GM12878 (cell line): ENCODE results near the gene VRTN. TPM values are rescaled to one million over a fixed set of nuclear protein-coding genes. Genes with fewer than 3 reads are reported as not detected.

Experiments used
- ATAC-seq: fragments of 200-7000 bp; cut with Tn5 transposase; 3 replicates; pipeline ENCODE4 v1.9.1; 2020; ENCODE audit warnings: mild to moderate bottlenecking, moderate library complexity
- BruUV-seq: library from RNA; stranded (reverse); fragments of 400-500 nt; replicated peaks from 2 replicates; lab custom pipeline; 2021; lab: Mats Ljungman, UMichigan
- CTCF ChIA-PET: fragments of 300-600 bp; sonication (Branson Sonifier 250); formaldehyde crosslinking; extraction: SDS; loops from one replicate; lab custom pipeline; 2021; ENCODE audit warnings: inconsistent platforms; lab: Yijun Ruan, JAX
- POLR2A ChIA-PET: fragments of 350-600 bp; formaldehyde crosslinking; extraction: SDS; loops from one replicate; lab custom pipeline; 2021; ENCODE audit warnings: inconsistent platforms; lab: Charles Lee
- RAD21 ChIA-PET: fragments of 300-600 bp; sonication (Branson Sonifier 250); formaldehyde crosslinking; loops from one replicate; lab custom pipeline; 2023; ENCODE audit warnings: antibody characterized with exemption; ENCODE audit not compliant: unreplicated experiment; lab: Charles Lee
- SMC1A ChIA-PET: fragments of 300-600 bp; sonication (Branson Sonifier 250); formaldehyde crosslinking; loops from one replicate; lab custom pipeline; 2023; ENCODE audit not compliant: unreplicated experiment, uncharacterized antibody; lab: Charles Lee
- DNase-seq: peaks from one replicate; pipeline ENCODE4 v3.0.0-alpha.2; 2011; ENCODE audit warnings: low read depth, low spot score
- FAIRE-seq: peaks from 3 replicates; lab custom pipeline; 2011; peaks lifted over from hg19 to GRCh38; lab: Jason Lieb, UNC
- H2AFZ ChIP-seq: 2 replicates; pipeline ENCODE4 v1.6.0; 2011; ENCODE audit warnings: low read depth, low read length, control low read depth; ENCODE audit not compliant: control insufficient read depth
- H3K27ac ChIP-seq: 2 replicates; pipeline ENCODE4 v1.5.1; 2011; ENCODE audit warnings: control low read depth; ENCODE audit not compliant: control insufficient read depth, insufficient read depth
- H3K27me3 ChIP-seq, 2 experiments: replicated peaks in 1 of 2; 2 replicates each; pipeline versions ENCODE4 v1.6.0 to v1.6.1; 2011; ENCODE audit warnings: low read length in 1 of 2; ENCODE audit not compliant: control insufficient read depth in 2 of 2, insufficient read depth in 2 of 2
- H3K36me3 ChIP-seq, 2 experiments: 2 replicates each; pipeline ENCODE4 v1.5.1; 2011; ENCODE audit warnings: low read length in 1 of 2; ENCODE audit not compliant: control insufficient read depth in 2 of 2, insufficient read depth in 2 of 2
- H3K4me1 ChIP-seq: 2 replicates; pipeline ENCODE4 v1.6.1; 2011; ENCODE audit warnings: mild to moderate bottlenecking, low read length, moderate library complexity, mixed read lengths; ENCODE audit not compliant: control insufficient read depth, insufficient read depth
- H3K4me2 ChIP-seq: 2 replicates; pipeline ENCODE4 v1.6.0; 2011; ENCODE audit warnings: control low read depth; ENCODE audit not compliant: control insufficient read depth, insufficient read depth
- H3K4me3 ChIP-seq: fragments of 200-600 bp; sonication (generic); 2 replicates; pipeline ENCODE4 v1.5.1; 2016
- H3K79me2 ChIP-seq: 2 replicates; pipeline ENCODE4 v1.6.0; 2011; ENCODE audit warnings: low read length; ENCODE audit not compliant: control insufficient read depth, insufficient read depth
- H3K9ac ChIP-seq: 2 replicates; pipeline ENCODE4 v1.8.0; 2011; ENCODE audit warnings: low read length, control low read depth, mixed read lengths; ENCODE audit not compliant: control insufficient read depth, insufficient read depth
- H3K9me3 ChIP-seq: replicated peaks from 3 replicates; pipeline ENCODE4 v1.5.1; 2011; ENCODE audit warnings: mild to moderate bottlenecking, low read length; ENCODE audit not compliant: control insufficient read depth, insufficient read depth
- H4K20me1 ChIP-seq: 2 replicates; pipeline ENCODE4 v1.6.0; 2011; ENCODE audit not compliant: control insufficient read depth, insufficient read depth
- ATF7 ChIP-seq: fragments of 450-650 bp; IDR thresholded peaks from 2 replicates; pipeline ENCODE4 v1.6.1; 2016; ENCODE audit warnings: low read depth, mild to moderate bottlenecking
- BACH1 ChIP-seq: fragments of 450-650 bp; IDR thresholded peaks from 2 replicates; pipeline ENCODE4 v1.6.1; 2017; ENCODE audit warnings: mild to moderate bottlenecking, borderline replicate concordance
- BCL11A ChIP-seq: IDR thresholded peaks from 2 replicates; pipeline ENCODE4 v1.6.1; 2011; ENCODE audit warnings: low read depth, low read length
- BHLHE40 ChIP-seq, 2 experiments: fragments of 450-650 bp in 1 of 2; IDR thresholded peaks; 2 replicates each; pipeline ENCODE4 v1.6.1; 2011 to 2017; ENCODE audit warnings: low read depth in 2 of 2, borderline replicate concordance in 1 of 2, improper control_type of control experiment in 1 of 2, low read length in 1 of 2, mild to moderate bottlenecking in 1 of 2
- CBX3 ChIP-seq: fragments of 200-600 bp; sonication (generic); IDR thresholded peaks from 2 replicates; pipeline ENCODE4 v1.6.1; 2016; ENCODE audit warnings: low read depth, borderline replicate concordance
- CBX5 ChIP-seq: sonication (generic); IDR thresholded peaks from 2 replicates; pipeline ENCODE4 v1.6.1; 2016; ENCODE audit warnings: low read depth, moderate library complexity, mild to moderate bottlenecking, inconsistent platforms
- GATAD2B ChIP-seq: fragments of 450-650 bp; conservative IDR thresholded peaks from 2 replicates; pipeline ENCODE4 v1.6.1; 2017; ENCODE audit warnings: low read depth, mild to moderate bottlenecking, moderate library complexity
- IKZF1 ChIP-seq: fragments of 450-650 bp; conservative IDR thresholded peaks from 2 replicates; pipeline ENCODE4 v1.6.1; 2017; ENCODE audit warnings: antibody characterized with exemption, mild to moderate bottlenecking
- LARP7 ChIP-seq: fragments of 450-650 bp; IDR thresholded peaks from 2 replicates; pipeline ENCODE4 v1.6.1; 2017; ENCODE audit warnings: mild to moderate bottlenecking
- MXI1 ChIP-seq: fragments of 150-350 bp; IDR thresholded peaks from 2 replicates; pipeline ENCODE4 v1.6.1; 2011; ENCODE audit warnings: low read depth, mild to moderate bottlenecking, inconsistent platforms, low read length, improper control_type of control experiment
- NBN ChIP-seq: fragments of 450-650 bp; IDR thresholded peaks from 2 replicates; pipeline ENCODE4 v1.6.1; 2016
- SIX5 ChIP-seq: IDR thresholded peaks from 2 replicates; pipeline ENCODE4 v1.6.1; 2011; ENCODE audit warnings: mild to moderate bottlenecking, low read depth, low read length, moderate library complexity; ENCODE audit not compliant: severe bottlenecking
- SP1 ChIP-seq: IDR thresholded peaks from one replicate; pipeline ENCODE4 v1.6.1; 2011; ENCODE audit warnings: low read depth, low read length
- SUPT20H ChIP-seq: IDR thresholded peaks from 2 replicates; pipeline ENCODE4 v1.6.1; 2011; ENCODE audit warnings: low read depth, mild to moderate bottlenecking, low read length, moderate library complexity, borderline replicate concordance; ENCODE audit not compliant: control insufficient read depth
- TCF7 ChIP-seq: IDR thresholded peaks from 2 replicates; pipeline ENCODE4 v1.6.1; 2014; ENCODE audit warnings: antibody characterized with exemption, borderline replicate concordance
- WGBS: methylation state at CpG from one replicate; pipeline ENCODE4 v1.1.6; 2016; ENCODE audit warnings: low lambda C conversion rate; ENCODE audit not compliant: insufficient replicate concordance, insufficient coverage; ENCODE audit errors: missing lambda C conversion rate; 5-methylcytosine and 5-hydroxymethylcytosine counted together
- in situ Hi-C: fragments of 300-500 bp; cut with MboI; formaldehyde crosslinking; loops from 9 replicates; pipeline ENCODE4 v1.14.3; 2018; ENCODE audit warnings: mixed read lengths
- intact Hi-C: fragments of 100-400 bp; cut with micrococcal nuclease; formaldehyde crosslinking; loops from one replicate; pipeline ENCODE4 v1.14.2; 2022; ENCODE audit not compliant: unreplicated experiment
- polyA plus RNA-seq, 11 experiments: library from polyadenylated mRNA; depleted of rRNA in 4 of 11; unstranded in 6 of 11; stranded (reverse) in 5 of 11; fragments of >200 nt; fragmentation: Nextera tagmentation in 4 of 11; fragmentation: Illumina TruSeq in 1 of 11; extraction: Ambion mirVana in 4 of 11; extraction: Trizol in 1 of 11; gene quantifications; 1 replicate in 1 of 11; 2 replicates in 10 of 11; pipeline versions ENCODE4 v1.2.1 to v1.2.3, GENCODE V29; 2011 to 2016; ENCODE audit warnings: inconsistent platforms in 2 of 11, missing spikeins in 2 of 11, low read depth in 1 of 11
- total RNA-seq, 4 experiments: library from RNA; depleted of rRNA in 3 of 4; stranded (reverse); fragments of >200 nt in 3 of 4; fragmentation: Illumina TruSeq in 1 of 4; extraction: Trizol in 1 of 4; gene quantifications; 2 replicates each; pipeline versions ENCODE4 v1.2.1 to v1.2.3, GENCODE V29; 2013 to 2021
- TF ChIP-seq, protein P1 (sequence below): IDR thresholded peaks from 2 replicates; pipeline ENCODE4 v1.6.1; 2012; ENCODE audit warnings: mild to moderate bottlenecking, low read depth, low read length
- TF ChIP-seq, protein P2 (sequence below): IDR thresholded peaks from 2 replicates; pipeline ENCODE4 v1.6.1; 2012; ENCODE audit warnings: low read depth, low read length, improper control_type of control experiment

The VRTN gene
- total and polyA plus RNA-seq, 10 of the 15 experiments (the other 5 are each of a cell fraction or from before 2014, with no cell fraction given), result 0.31 TPM; not detected in 9

DNA sequence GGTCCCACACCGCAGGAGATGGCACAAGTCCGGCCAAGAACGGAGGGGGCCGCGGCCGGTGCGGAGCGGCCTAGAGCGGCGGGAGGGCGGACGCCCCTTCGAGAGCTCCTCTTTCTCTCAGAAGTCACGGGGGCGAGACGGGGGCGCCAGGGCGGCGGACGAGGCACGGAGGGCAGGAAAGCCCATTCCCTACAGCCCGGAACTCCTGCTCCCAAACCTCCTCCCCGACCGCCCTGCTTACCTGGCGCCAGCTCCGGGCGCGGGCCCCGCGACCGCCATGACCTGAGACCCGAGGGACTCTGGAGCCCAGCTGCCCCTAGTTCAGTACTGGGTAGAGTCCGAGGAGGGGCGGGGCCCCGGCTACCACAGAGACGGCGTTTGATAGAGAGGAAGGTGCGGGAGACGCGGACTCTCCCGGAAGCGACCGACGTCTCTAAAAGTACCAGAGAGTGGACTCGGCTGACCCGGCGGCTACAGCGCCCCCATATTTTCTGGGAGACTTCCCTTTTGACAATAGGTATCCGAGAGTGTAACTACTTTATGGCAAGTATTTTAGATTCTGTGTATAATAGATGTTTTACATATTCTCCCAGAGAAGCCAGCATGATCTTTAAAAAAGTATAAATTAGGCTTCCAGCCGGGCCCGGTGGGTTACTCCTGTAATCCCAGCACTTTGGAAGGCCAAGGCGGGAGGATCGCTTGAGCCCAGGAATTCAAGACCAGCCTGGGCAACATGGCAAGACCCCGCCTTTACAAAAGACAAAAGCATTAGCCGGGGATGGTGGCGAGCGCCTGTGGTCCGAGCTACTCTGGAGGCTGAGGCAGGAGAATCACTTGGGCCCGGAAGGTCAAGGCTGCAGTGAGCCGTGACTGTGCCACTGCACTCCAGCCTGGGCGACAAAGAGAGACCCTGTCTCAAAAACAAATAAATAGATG is 45.4 kb upstream of the VRTN start, which contains the start of gene ABCD4:
ABCD4 (minus strand) TSS at position 301 of the 936 bp plus-strand sequence; CDS start at position 279, 22 bp downstream.
- SMC1A ChIA-PET, result interaction anchor here (1.5 kb wide), 1 partner anchor 8 kb away, joined by 3 read pairs; no protein-coding TSS in a partner anchor
- TSS peak; percentile 73 for BruUV-seq
- TF ChIP-seq ATF7, result 0 out of 2 replicates have a peak, but pooled peaks have one; percentile 26
- TF ChIP-seq CBX5, result 0 out of 2 replicates have a peak, but pooled peaks have one; percentile 45
- TF ChIP-seq MXI1, result peak; percentile 37
- TF ChIP-seq, protein P1, sequence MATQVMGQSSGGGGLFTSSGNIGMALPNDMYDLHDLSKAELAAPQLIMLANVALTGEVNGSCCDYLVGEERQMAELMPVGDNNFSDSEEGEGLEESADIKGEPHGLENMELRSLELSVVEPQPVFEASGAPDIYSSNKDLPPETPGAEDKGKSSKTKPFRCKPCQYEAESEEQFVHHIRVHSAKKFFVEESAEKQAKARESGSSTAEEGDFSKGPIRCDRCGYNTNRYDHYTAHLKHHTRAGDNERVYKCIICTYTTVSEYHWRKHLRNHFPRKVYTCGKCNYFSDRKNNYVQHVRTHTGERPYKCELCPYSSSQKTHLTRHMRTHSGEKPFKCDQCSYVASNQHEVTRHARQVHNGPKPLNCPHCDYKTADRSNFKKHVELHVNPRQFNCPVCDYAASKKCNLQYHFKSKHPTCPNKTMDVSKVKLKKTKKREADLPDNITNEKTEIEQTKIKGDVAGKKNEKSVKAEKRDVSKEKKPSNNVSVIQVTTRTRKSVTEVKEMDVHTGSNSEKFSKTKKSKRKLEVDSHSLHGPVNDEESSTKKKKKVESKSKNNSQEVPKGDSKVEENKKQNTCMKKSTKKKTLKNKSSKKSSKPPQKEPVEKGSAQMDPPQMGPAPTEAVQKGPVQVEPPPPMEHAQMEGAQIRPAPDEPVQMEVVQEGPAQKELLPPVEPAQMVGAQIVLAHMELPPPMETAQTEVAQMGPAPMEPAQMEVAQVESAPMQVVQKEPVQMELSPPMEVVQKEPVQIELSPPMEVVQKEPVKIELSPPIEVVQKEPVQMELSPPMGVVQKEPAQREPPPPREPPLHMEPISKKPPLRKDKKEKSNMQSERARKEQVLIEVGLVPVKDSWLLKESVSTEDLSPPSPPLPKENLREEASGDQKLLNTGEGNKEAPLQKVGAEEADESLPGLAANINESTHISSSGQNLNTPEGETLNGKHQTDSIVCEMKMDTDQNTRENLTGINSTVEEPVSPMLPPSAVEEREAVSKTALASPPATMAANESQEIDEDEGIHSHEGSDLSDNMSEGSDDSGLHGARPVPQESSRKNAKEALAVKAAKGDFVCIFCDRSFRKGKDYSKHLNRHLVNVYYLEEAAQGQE, result no peak
- TF ChIP-seq BCL11A, result no peak
- TF ChIP-seq BHLHE40 (IDR thresholded peaks at IDR 0.05; ENCODE audit: borderline replicate concordance in 1 of 2, low read depth in 2 of 2, low read length in 1 of 2), result peak; percentile 34 to 45; a peak in 2 of 4 replicates
- TF ChIP-seq TCF7, result peak; percentile 66; the same call in 1 of the 2 replicates
- peak; percentile 67 for TF ChIP-seq IKZF1
- TF ChIP-seq GATAD2B, result peak; percentile 63
- TF ChIP-seq SUPT20H, result no peak
- 0 out of 2 replicates have a peak, but pooled peaks have one; percentile 22 for TF ChIP-seq NBN
- 0 out of 2 replicates have a peak, but pooled peaks have one; percentile 42 for TF ChIP-seq BACH1
- TF ChIP-seq SIX5, result peak; percentile 28
- TF ChIP-seq, protein P2, sequence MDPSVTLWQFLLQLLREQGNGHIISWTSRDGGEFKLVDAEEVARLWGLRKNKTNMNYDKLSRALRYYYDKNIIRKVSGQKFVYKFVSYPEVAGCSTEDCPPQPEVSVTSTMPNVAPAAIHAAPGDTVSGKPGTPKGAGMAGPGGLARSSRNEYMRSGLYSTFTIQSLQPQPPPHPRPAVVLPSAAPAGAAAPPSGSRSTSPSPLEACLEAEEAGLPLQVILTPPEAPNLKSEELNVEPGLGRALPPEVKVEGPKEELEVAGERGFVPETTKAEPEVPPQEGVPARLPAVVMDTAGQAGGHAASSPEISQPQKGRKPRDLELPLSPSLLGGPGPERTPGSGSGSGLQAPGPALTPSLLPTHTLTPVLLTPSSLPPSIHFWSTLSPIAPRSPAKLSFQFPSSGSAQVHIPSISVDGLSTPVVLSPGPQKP, result peak; percentile 67; the same call in 1 of the 2 replicates
- TF ChIP-seq LARP7, result 0 out of 2 replicates have a peak, but pooled peaks have one; percentile 26
- no peak for TF ChIP-seq CBX3
- TF ChIP-seq SP1, result peak; percentile 24

More for the DNA sequence above, 45.4 kb upstream of the VRTN start, which contains the start of gene ABCD4:
- Histone ChIP-seq H3K9me3 (no peaks in the 10 kb centered on the region), H3K79me2 (peaks cover 17% of the 10 kb centered on the region), H3K4me1 (no peaks in the 10 kb centered on the region), H3K4me3 (peak within 1 kb of the TSS; percentile 93), H3K4me2 (peak within 1 kb of the TSS; percentile 80), H4K20me1 (no peaks in the 10 kb centered on the region), H2AFZ (peak within 1 kb of the TSS; percentile 90), H3K9ac (peak within 1 kb of the TSS; percentile 79), H3K27me3 (no peaks in the 10 kb centered on the region), H3K36me3 (no peaks in the 10 kb centered on the region; a peak in 1 of 4 replicates), H3K27ac (peak within 1 kb of the TSS; percentile 61)
- intact Hi-C loops (no loop called here), in situ Hi-C loops (no loop called here)
- RAD21 ChIA-PET, result no interaction called here
- WGBS, result 11% methylated on average over 61 of the region's 61 CpGs
- POLR2A ChIA-PET, result interaction anchor here (0.6 kb wide), 1 partner anchor 545 kb away, joined by 3 read pairs; no protein-coding TSS in a partner anchor
- DNase-seq (peak; percentile 59), ATAC-seq (peak; percentile 99), FAIRE-seq (peak; percentile 96)
- CTCF ChIA-PET, result interaction anchor here (1.2 to 1.9 kb wide), 3 partner anchors 8 to 16 kb away, joined by 3 to 4 read pairs (median 4); no protein-coding TSS in a partner anchor
